ENCODE results near the gene RNF168.
"Not testable (repeated sequence)": the region's sequence is repeated elsewhere in the genome, so short reads cannot be mapped to it uniquely, and the experiment has no call there.

GRCh38 chr3:196550172-196550571 is 46.6 kb upstream of the RNF168 start:
- TF ChIP-seq CTCF (IDR thresholded peaks at IDR 0.05; ENCODE audit: insufficient read depth, low read depth, low read length); EZH2 (IDR thresholded peaks at IDR 0.05; ENCODE audit: insufficient read depth, low read length): not testable (repeated sequence)
